Hepatocyte (in vitro differentiated cells): ENCODE results near the gene PCBP3. TPM values are rescaled to one million over a fixed set of nuclear protein-coding genes. Genes with fewer than 3 reads are reported as not detected.

Experiments
- DNase-seq: peaks from one replicate; pipeline ENCODE4 v3.0.0-alpha.2; 2016; ENCODE audit warnings: low spot score
- H2AFZ ChIP-seq: fragments of 200-600 bp; sonication (generic); 2 replicates; pipeline ENCODE4 v1.6.0; 2016; ENCODE audit warnings: antibody characterized with exemption, mild to moderate bottlenecking
- H3K27ac ChIP-seq: fragments of 200-600 bp; sonication (generic); 2 replicates; pipeline ENCODE4 v1.5.1; 2016; ENCODE audit warnings: mild to moderate bottlenecking
- H3K27me3 ChIP-seq: fragments of 200-600 bp; sonication (generic); 2 replicates; pipeline ENCODE4 v1.6.1; 2016
- H3K36me3 ChIP-seq: fragments of 200-600 bp; sonication (generic); replicated peaks from 2 replicates; pipeline ENCODE4 v1.5.1; 2016; ENCODE audit warnings: low read depth; ENCODE audit not compliant: insufficient read depth
- H3K4me1 ChIP-seq: fragments of 200-600 bp; sonication (generic); 2 replicates; pipeline ENCODE4 v1.5.1; 2016; ENCODE audit warnings: mild to moderate bottlenecking, moderate library complexity; ENCODE audit not compliant: insufficient read depth
- H3K4me2 ChIP-seq: fragments of 200-600 bp; sonication (generic); 2 replicates; pipeline ENCODE4 v1.6.0; 2016
- H3K4me3 ChIP-seq: fragments of 200-600 bp; sonication (generic); 2 replicates; pipeline ENCODE4 v1.5.1; 2016; ENCODE audit warnings: mild to moderate bottlenecking
- H3K79me2 ChIP-seq: fragments of 200-600 bp; sonication (generic); 2 replicates; pipeline ENCODE4 v1.6.0; 2017; ENCODE audit warnings: mild to moderate bottlenecking
- H3K9me2 ChIP-seq: fragments of 200-600 bp; sonication (generic); replicated peaks from 2 replicates; pipeline ENCODE4 v1.6.0; 2017; ENCODE audit warnings: mild to moderate bottlenecking; ENCODE audit not compliant: insufficient read depth
- H3K9me3 ChIP-seq: fragments of 200-600 bp; sonication (generic); 2 replicates; pipeline ENCODE4 v1.5.1; 2016; ENCODE audit warnings: low read depth, mild to moderate bottlenecking
- H4K20me1 ChIP-seq: fragments of 200-600 bp; sonication (generic); 2 replicates; pipeline ENCODE4 v1.6.0; 2016; ENCODE audit warnings: mild to moderate bottlenecking; ENCODE audit not compliant: insufficient read depth, poor library complexity, severe bottlenecking
- CTCF ChIP-seq: fragments of 200-600 bp; sonication (generic); IDR thresholded peaks from 2 replicates; pipeline ENCODE4 v1.5.1; 2016; ENCODE audit warnings: antibody characterized with exemption, mild to moderate bottlenecking; ENCODE audit not compliant: poor library complexity
- EZH2 ChIP-seq: fragments of 200-600 bp; sonication (generic); IDR thresholded peaks from 2 replicates; pipeline ENCODE4 v1.6.1; 2016; ENCODE audit warnings: antibody characterized with exemption, mild to moderate bottlenecking, borderline replicate concordance
- EZH2phosphoT487 ChIP-seq: fragments of 200-600 bp; sonication (generic); IDR thresholded peaks from one replicate; pipeline ENCODE4 v1.6.1; 2018; ENCODE audit warnings: antibody characterized with exemption, mild to moderate bottlenecking, low read depth, moderate library complexity; ENCODE audit not compliant: unreplicated experiment, severe bottlenecking
- WGBS: methylation state at CpG from one replicate; pipeline ENCODE4 v1.1.6; 2016; ENCODE audit warnings: low lambda C conversion rate; ENCODE audit errors: missing lambda C conversion rate; 5-methylcytosine and 5-hydroxymethylcytosine counted together
- polyA plus RNA-seq: library from polyadenylated mRNA; unstranded; fragments of >200 nt; fragmentation: Nextera tagmentation; extraction: Ambion mirVana; gene quantifications from 2 replicates; pipeline ENCODE4 v1.2.1, GENCODE V29; 2016
- total RNA-seq: library from RNA; depleted of rRNA; stranded (reverse); fragments of >200 nt; gene quantifications from 2 replicates; pipeline ENCODE4 v1.2.3, GENCODE V29; 2014

Gene PCBP3
- total and polyA plus RNA-seq, 2 experiments from 2014 or later = 3.1 to 8.8 TPM

- 93% methylated on average over 9 of the region's 9 CpGs for WGBS
- no peaks in the 10 kb centered on the region for H3K9me3 ChIP-seq
- TF ChIP-seq EZH2 (no peak), CTCF (no peak), EZH2phosphoT487 (no peak)
Measured at GRCh38 chr21:45740088-45740440, 96.5 kb downstream of the PCBP3 start.

GRCh38 chr21:45740491-45741357, 97.2 kb downstream of the PCBP3 start:
- H3K79me2 ChIP-seq = no peaks in the 10 kb centered on the region
- WGBS = 81% methylated on average over 14 of the region's 14 CpGs
- no peaks in the 10 kb centered on the region for H3K9me3 ChIP-seq
- H3K4me2 ChIP-seq = no peak overlapping the region
- DNase-seq = no peak
- no peaks in the 10 kb centered on the region for H4K20me1 ChIP-seq
- H3K4me1 ChIP-seq = no peaks in the 10 kb centered on the region
- no peak overlapping the region for H3K27ac ChIP-seq
- no peaks in the 10 kb centered on the region for H3K36me3 ChIP-seq
- H2AFZ ChIP-seq = no peak overlapping the region
- no peaks in the 10 kb centered on the region for H3K27me3 ChIP-seq
- no peaks in the 10 kb centered on the region for H3K9me2 ChIP-seq
- TF ChIP-seq EZH2phosphoT487 = no peak
- TF ChIP-seq CTCF = no peak
- TF ChIP-seq EZH2 = no peak
- H3K4me3 ChIP-seq = no peak overlapping the region

More at GRCh38 chr21:45740088-45740440, 96.5 kb downstream of the PCBP3 start:
- Histone ChIP-seq H3K27me3 (no peaks in the 10 kb centered on the region), H2AFZ (no peak overlapping the region), H3K9me2 (no peaks in the 10 kb centered on the region), H4K20me1 (no peaks in the 10 kb centered on the region), H3K79me2 (no peaks in the 10 kb centered on the region), H3K4me3 (no peak overlapping the region), H3K4me1 (no peaks in the 10 kb centered on the region), H3K4me2 (no peak overlapping the region), H3K27ac (no peak overlapping the region), H3K36me3 (no peaks in the 10 kb centered on the region)
- DNase-seq = no peak

GRCh38 chr21:45741691-45742090, 98.2 kb downstream of the PCBP3 start:
- Histone ChIP-seq H3K9me3 (no peaks in the 10 kb centered on the region), H3K79me2 (no peaks in the 10 kb centered on the region), H3K36me3 (no peaks in the 10 kb centered on the region), H3K4me3 (no peak overlapping the region), H3K4me2 (no peak overlapping the region), H2AFZ (no peak overlapping the region), H3K4me1 (no peaks in the 10 kb centered on the region), H3K27me3 (no peaks in the 10 kb centered on the region), H3K27ac (no peak overlapping the region), H3K9me2 (no peaks in the 10 kb centered on the region), H4K20me1 (no peaks in the 10 kb centered on the region)
- DNase-seq = no peak
- TF ChIP-seq EZH2 = no peak
- TF ChIP-seq EZH2phosphoT487 = no peak
- no peak for TF ChIP-seq CTCF
- 65% methylated on average over 6 of the region's 6 CpGs for WGBS
